K562 (cell line): ENCODE data around the gene CHERP.

Experiments
- NFIC ChIP-seq: fragments of 450-650 bp; IDR thresholded peaks from 2 replicates; pipeline ENCODE4 v1.6.1; 2017; ENCODE audit warnings: mild to moderate bottlenecking, inconsistent platforms
- RFX5 ChIP-seq: IDR thresholded peaks from 2 replicates; pipeline ENCODE4 v1.6.1; 2011; ENCODE audit warnings: low read depth, mild to moderate bottlenecking, improper control_type of control experiment, low read length
- ZBED1 ChIP-seq: IDR thresholded peaks from 2 replicates; pipeline ENCODE4 v1.6.1; 2014
- ZNF384 ChIP-seq: IDR thresholded peaks from 2 replicates; pipeline ENCODE4 v1.6.1; 2012; ENCODE audit warnings: low read depth, low read length, improper control_type of control experiment

DNA sequence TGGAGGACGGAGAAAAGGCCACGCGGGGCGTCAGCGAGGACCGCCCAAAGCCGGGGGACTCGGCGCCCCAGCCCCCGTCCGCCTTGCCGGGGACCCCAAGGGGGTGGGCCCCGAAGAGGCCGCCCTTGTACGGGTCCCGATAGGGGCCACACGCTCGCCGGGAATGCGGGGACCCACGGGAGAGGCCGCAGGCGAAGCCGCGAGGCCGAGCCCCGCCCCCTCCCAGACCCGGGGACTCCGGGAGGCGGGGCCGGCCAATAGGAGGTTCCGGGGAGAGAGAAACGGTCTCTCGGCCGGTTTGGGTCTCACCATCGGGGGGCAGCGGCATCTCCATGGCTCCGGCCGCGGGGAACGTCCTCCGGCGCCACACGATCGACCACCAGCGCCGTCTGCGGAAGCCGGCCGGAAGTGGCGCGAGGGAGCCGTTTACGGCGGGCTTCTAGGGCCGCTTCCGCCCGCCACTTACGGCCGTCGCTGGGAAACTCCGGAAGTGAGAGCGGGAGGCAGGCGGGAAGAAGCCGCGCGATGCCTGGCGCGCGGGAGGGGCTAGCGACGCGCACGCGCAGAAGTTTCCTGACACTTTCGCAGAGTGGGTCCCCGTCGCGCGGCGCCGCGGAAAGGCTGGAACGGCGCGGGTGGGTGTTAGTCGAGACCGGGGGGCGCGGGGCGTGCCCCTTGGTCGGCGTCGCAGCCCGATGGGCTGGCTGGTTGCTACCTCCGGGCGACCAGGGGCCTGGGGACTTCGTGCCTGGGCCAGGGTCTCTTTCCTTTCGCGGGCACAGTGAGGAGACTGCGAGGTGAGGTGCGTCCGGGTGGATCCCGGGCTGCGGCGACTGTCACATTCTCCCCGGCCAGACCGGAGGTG, at the start of gene CHERP:
- no peak for TF ChIP-seq ZNF384
- no peak for TF ChIP-seq ZBED1
- TF ChIP-seq NFIC, result peak; percentile 31; the same call in 1 of the 2 replicates
- no peak for TF ChIP-seq RFX5
